Erythroblast (primary cell): ENCODE measurements around the gene PEX3.

Experiments used
- GATA1 ChIP-seq: IDR thresholded peaks from 2 replicates; pipeline ENCODE4 v1.6.1; 2011; ENCODE audit warnings: low read depth, mild to moderate bottlenecking, control low read depth, low read length, moderate library complexity
- POLR2A ChIP-seq: IDR thresholded peaks from 2 replicates; pipeline ENCODE4 v1.6.1; 2011; ENCODE audit warnings: mild to moderate bottlenecking, low read length

- no peak for TF ChIP-seq POLR2A
- TF ChIP-seq GATA1 = no peak
These were observed 84.6 kb downstream of the PEX3 start for GRCh38 chr6:143535189-143535614.
